GM19099 (cell line): ENCODE results near the gene GALNT17.

Experiments
- POLR2A ChIP-seq: IDR thresholded peaks from 3 replicates; pipeline ENCODE4 v1.6.1; 2011; ENCODE audit warnings: low read depth; ENCODE audit not compliant: insufficient read length; ENCODE audit errors: extremely low read depth

The GALNT17 gene

GRCh38 chr7:71618278-71618677 is 486.3 kb downstream of the GALNT17 start:
- TF ChIP-seq POLR2A: no peak

- no peak for TF ChIP-seq POLR2A
Observed at GRCh38 chr7:71625545-71625944, 493.6 kb downstream of the GALNT17 start.

DNA sequence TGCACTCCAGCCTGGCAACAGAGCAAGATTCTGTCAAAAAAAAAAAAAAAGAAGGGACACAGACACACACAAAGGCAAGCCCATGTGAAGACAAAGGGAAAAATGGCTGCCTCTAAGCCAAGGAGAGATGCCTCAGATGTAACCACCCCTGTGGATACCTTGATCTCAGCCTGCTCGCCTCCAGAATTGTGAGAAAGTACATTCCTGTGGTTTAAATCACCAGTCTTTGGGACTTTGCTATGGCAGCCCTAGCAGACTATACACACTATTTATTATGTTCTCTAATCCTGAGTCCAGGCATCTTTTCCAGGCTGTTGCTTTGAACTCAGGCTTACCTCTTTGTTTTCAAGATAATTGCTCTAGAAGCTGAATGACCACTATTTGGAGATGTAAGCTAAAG is 494.3 kb downstream of the GALNT17 start:
- TF ChIP-seq POLR2A: no peak

GRCh38 chr7:71627651-71628050 is 495.7 kb downstream of the GALNT17 start:
- no peak for TF ChIP-seq POLR2A

DNA sequence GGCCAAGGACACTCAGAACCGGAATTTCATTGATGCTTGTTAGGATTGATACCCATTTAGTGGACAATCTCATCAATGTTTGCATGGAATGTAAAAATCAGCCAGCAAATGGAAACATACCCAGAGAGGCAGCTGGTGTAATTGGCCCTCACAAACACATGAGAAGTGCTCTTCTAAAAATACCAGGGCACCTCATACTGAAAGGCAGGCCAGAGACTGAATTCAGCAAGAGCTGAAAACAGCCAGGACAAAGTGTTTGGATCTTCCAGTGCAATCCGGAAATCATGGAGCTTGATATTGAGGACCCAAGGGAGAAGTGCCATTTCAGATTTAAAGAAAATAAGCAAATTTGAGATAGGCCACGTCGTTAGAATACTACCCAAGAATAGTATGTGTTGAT is 498.6 kb downstream of the GALNT17 start:
- TF ChIP-seq POLR2A: no peak

- no peak for TF ChIP-seq POLR2A
Observed at GRCh38 chr7:71633551-71634008, 501.6 kb downstream of the GALNT17 start.

- TF ChIP-seq POLR2A: no peak
Observed at GRCh38 chr7:71636329-71636728, 504.4 kb downstream of the GALNT17 start.

- no peak for TF ChIP-seq POLR2A
Observed at GRCh38 chr7:71637578-71637977, 505.6 kb downstream of the GALNT17 start.

GRCh38 chr7:71638108-71638507 is 506.2 kb downstream of the GALNT17 start:
- TF ChIP-seq POLR2A: no peak

DNA sequence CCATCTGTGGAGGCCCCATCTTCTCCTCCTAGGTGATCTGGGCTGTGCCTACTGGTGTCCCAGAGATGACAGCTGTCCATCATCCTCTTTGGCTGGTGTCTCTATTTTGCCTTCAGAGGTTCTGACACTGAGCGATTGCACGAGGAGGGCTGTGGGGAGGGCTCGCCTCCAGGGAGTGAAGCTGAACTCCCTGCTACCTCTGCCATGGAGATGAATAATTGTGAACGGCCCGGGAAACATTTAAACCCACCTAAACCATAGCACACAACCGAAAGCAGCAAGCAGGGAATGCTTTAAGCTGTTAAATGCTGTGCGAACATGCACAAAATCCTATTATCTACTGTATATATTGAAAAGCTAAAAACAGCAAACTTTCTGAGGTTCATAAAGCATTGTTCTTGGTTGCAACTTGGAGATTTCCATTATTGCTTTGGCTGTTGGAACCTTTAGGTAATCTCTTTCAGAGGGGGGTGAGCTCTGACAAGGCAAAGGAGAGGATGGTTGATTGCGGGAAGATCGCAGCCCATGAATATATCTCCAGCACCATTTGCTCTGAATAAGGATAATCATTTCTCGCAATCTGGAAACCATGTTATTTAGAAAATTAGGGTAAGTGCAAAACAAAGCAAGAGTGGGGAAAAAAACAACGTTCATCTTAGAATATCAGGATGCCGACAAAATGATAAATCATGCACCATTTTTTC is 507.6 kb downstream of the GALNT17 start:
- TF ChIP-seq POLR2A: no peak

DNA sequence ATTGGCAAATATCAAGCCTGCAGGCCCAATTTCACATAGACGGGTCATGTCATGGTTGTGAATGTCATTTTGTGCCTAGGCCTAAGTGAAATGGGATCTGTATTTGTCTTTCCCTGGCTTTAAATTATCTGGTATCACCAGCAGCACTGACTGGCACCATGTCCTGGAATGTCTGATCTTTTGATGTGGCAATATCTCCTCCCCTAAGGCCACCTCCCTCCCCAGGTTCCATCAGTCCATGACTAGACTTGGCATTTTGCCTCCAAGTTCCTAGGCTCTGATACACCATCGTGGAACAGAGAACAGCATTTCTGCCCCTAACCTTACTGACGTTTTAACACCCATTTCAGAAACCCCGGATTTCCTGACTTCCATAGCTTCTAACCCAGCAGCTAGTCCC is 513.9 kb downstream of the GALNT17 start:
- TF ChIP-seq POLR2A: no peak

GRCh38 chr7:71649812-71650211 is 517.9 kb downstream of the GALNT17 start:
- no peak for TF ChIP-seq POLR2A

GRCh38 chr7:71650653-71651337 is 518.9 kb downstream of the GALNT17 start:
- no peak for TF ChIP-seq POLR2A

DNA sequence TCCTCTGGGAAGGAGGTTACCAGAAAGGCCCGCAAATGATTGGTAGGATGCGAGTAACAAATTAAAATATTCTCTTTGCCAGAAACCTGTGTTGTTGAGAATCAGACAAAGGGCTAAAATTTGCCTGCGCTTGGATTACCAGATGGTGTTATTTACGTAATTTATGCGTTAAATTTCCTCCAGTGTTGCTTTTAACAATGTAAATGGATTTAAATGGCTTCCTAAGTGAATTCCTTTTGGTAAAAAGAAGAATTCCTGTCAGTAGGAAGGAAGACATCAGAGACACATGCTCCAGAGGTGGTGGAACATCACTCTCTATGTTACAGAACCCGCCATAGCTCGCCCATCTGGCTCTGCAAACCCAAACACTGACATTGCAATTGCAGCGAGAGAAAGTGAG is 520.6 kb downstream of the GALNT17 start:
- no peak for TF ChIP-seq POLR2A

DNA sequence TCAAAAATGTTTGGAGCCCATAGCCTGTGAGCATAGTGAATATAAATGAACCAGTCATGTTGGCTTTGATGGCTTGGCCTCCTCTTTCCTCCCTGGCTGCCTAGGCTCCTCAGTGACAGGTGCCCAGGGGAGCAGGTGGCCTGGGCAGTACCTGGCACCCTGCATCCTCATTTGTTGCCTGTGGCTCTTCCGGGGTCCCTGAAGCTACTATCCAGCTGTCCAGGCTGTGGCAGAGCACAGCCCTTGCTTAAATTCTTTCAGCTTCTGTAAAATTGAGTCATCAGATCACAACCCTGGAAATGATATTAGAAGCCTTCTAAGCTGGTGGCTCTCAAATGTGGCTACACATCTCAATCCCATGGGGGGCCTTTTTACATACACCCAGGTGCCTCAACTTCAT is 525.4 kb downstream of the GALNT17 start:
- TF ChIP-seq POLR2A: no peak

DNA sequence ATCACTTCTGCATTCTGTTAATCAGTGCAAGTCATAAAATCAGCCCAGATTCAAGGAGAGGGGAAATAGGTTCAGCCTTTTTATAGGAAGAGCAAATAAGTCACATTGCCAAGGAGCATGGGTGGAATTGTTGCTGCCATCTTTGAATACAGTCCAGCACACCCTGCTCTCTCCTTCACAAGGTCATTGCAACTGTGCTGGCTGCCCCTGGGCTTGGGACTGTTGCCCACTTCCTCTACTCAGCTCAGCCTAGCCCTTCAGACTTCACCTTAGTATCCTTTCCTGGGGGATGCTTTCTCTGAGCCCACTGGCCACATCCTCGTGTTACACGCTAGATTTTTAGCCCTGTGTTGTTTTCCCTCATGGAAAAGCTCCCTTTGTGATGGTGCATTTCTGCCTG is 527.7 kb downstream of the GALNT17 start:
- no peak for TF ChIP-seq POLR2A
